ENCODE measurements around the gene ALMS1. TPM values are rescaled to one million over a fixed set of nuclear protein-coding genes. Genes with fewer than 3 reads are reported as not detected.

The ALMS1 gene
- total RNA-seq, 1 donor from 2014 or later, result 25.0 TPM

DNA sequence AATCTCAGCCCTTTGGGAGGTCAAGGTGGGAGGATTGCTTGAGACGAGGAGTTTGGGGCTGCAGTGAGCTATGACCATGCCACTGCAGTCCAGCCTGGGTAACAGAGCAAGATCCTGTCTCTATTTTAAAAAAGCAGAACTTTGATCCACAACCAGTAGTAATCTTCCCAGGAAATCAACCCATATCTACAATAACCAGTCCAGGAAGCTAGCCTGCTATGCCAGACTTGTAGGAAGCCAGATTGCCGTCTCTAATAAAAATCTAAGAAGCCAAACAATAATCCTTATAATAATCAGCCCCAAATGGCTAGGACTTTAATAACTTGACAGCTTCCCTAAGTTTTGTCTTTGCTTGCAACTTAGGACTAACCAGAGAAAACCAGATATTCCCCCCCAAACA is 9.0 kb upstream of the ALMS1 start:
- Histone ChIP-seq H3K36me3 (no peaks in the 10 kb centered on the region), H3K9me3 (no peaks in the 10 kb centered on the region), H3K27ac (no peak overlapping the region), H3K27me3 (peaks cover 4% of the 10 kb centered on the region), H3K4me3 (no peak overlapping the region), H3K4me1 (no peaks in the 10 kb centered on the region)
- intact Hi-C loops (cut with DNase I), result no loop called here
- no peak for TF ChIP-seq POLR2A (IDR thresholded peaks at IDR 0.05)
- no peak for TF ChIP-seq POLR2AphosphoS5 (IDR thresholded peaks at IDR 0.05; ENCODE audit: insufficient read depth in 1 of 2, low read depth in 1 of 2)
- TF ChIP-seq, protein P1, sequence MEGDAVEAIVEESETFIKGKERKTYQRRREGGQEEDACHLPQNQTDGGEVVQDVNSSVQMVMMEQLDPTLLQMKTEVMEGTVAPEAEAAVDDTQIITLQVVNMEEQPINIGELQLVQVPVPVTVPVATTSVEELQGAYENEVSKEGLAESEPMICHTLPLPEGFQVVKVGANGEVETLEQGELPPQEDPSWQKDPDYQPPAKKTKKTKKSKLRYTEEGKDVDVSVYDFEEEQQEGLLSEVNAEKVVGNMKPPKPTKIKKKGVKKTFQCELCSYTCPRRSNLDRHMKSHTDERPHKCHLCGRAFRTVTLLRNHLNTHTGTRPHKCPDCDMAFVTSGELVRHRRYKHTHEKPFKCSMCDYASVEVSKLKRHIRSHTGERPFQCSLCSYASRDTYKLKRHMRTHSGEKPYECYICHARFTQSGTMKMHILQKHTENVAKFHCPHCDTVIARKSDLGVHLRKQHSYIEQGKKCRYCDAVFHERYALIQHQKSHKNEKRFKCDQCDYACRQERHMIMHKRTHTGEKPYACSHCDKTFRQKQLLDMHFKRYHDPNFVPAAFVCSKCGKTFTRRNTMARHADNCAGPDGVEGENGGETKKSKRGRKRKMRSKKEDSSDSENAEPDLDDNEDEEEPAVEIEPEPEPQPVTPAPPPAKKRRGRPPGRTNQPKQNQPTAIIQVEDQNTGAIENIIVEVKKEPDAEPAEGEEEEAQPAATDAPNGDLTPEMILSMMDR (IDR thresholded peaks at IDR 0.05), result no peak
- no peak for DNase-seq (ENCODE audit: extremely low spot score in 2 of 2)

DNA sequence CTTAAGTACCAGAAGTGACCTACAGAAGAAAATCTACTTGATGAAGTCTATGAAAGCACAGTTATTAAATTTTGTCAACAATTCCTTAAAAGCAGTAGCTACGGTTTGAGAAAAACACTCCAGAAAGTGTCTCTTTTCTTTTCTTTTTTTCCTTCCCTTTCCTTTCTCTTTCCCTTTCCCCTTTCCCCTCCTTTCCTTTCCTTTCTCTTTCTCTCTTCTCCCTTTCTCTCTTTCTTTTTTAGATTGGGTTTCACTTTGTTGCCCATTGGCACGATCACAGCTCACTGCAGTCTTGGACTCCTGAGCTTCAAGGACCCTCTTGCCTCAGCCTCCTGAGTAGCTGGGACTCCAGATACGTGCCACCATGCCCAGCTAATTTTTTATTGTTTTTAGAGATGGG is 2.6 kb upstream of the ALMS1 start:
- intact Hi-C loops (cut with DNase I), result no loop called here
- no peak for DNase-seq (ENCODE audit: extremely low spot score in 2 of 2)
- Histone ChIP-seq H3K27me3 (no peaks in the 10 kb centered on the region), H3K36me3 (no peaks in the 10 kb centered on the region), H3K9me3 (no peaks in the 10 kb centered on the region), H3K4me3 (no peak overlapping the region), H3K4me1 (peaks cover 22% of the 10 kb centered on the region), H3K27ac (no peak overlapping the region)
- no peak for TF ChIP-seq POLR2A (IDR thresholded peaks at IDR 0.05)
- TF ChIP-seq POLR2AphosphoS5 (IDR thresholded peaks at IDR 0.05; ENCODE audit: insufficient read depth in 1 of 2, low read depth in 1 of 2), result no peak
- TF ChIP-seq, protein P1 (IDR thresholded peaks at IDR 0.05), result no peak

DNA sequence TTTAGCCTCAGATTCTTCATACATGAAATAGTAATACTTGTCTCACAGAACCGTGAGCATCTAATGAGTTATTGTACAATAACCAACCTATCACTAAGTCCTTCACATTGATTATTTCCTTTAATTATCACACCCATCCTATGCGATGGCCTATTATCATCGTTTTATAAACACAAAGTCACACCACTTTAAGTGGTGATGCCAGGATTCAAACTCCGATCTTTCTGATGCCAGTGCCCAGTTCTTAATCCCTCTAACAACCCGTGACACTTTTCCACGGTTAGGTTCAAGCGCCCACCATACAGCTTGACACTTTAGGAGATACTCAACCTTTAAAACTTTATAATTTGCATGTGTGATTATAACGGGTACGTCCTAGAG is 523 bp upstream of the ALMS1 start:
- Histone ChIP-seq H3K27ac (peak overlapping the region; percentile 49), H3K4me1 (peaks cover 22% of the 10 kb centered on the region), H3K9me3 (no peaks in the 10 kb centered on the region), H3K27me3 (no peaks in the 10 kb centered on the region), H3K4me3 (peak overlapping the region; percentile 79 to 80), H3K36me3 (no peaks in the 10 kb centered on the region)
- intact Hi-C loops (cut with DNase I), result no loop called here
- DNase-seq (ENCODE audit: extremely low spot score in 2 of 2), result no peak
- TF ChIP-seq POLR2A (IDR thresholded peaks at IDR 0.05) (no peak), POLR2AphosphoS5 (IDR thresholded peaks at IDR 0.05; ENCODE audit: insufficient read depth in 1 of 2, low read depth in 1 of 2) (no peak)
- TF ChIP-seq, protein P1 (IDR thresholded peaks at IDR 0.05), result no peak

DNA sequence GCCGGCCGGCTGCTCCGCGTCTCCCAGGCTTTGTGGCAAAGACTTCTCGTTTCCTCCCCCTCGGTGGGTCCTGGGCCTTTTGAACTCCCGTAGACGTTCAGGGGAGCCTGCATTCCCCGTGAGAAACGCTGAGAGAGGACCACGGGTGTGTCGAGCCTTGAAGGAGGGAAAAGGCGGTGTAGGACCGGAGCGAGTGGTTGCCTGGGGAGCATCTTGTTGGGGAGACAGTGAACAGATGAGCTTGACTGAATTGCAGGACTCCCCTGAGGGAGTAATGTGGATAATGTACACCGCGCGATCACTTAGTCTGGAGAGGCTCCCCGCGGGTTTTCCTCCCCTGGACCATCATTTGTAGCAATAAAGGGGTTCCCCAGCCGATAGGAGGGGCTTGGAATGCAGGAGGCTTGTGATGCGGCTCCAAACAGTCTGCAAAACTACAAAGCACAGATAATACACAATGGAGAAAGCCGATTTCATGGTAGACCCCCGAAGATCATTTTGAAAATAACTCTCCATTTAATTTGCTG is 769 bp downstream of the ALMS1 start:
- no peaks in the 10 kb centered on the region for H3K27me3 ChIP-seq
- H3K36me3 ChIP-seq, result no peaks in the 10 kb centered on the region
- peaks cover 22% of the 10 kb centered on the region for H3K4me1 ChIP-seq
- intact Hi-C loops (cut with DNase I), result no loop called here
- DNase-seq (ENCODE audit: extremely low spot score in 2 of 2), result peak in 1 of 2 donors; percentile 85
- H3K9me3 ChIP-seq, result no peaks in the 10 kb centered on the region
- H3K4me3 ChIP-seq, result peak overlapping the region; percentile 79 to 80
- TF ChIP-seq POLR2AphosphoS5 (IDR thresholded peaks at IDR 0.05; ENCODE audit: insufficient read depth in 1 of 2, low read depth in 1 of 2), result peak in 1 of 2 donors; percentile 50
- TF ChIP-seq POLR2A (IDR thresholded peaks at IDR 0.05), result peak in 1 of 2 donors; percentile 10
- TF ChIP-seq, protein P1 (IDR thresholded peaks at IDR 0.05), result no peak
- peak overlapping the region; percentile 89 for H3K27ac ChIP-seq

DNA sequence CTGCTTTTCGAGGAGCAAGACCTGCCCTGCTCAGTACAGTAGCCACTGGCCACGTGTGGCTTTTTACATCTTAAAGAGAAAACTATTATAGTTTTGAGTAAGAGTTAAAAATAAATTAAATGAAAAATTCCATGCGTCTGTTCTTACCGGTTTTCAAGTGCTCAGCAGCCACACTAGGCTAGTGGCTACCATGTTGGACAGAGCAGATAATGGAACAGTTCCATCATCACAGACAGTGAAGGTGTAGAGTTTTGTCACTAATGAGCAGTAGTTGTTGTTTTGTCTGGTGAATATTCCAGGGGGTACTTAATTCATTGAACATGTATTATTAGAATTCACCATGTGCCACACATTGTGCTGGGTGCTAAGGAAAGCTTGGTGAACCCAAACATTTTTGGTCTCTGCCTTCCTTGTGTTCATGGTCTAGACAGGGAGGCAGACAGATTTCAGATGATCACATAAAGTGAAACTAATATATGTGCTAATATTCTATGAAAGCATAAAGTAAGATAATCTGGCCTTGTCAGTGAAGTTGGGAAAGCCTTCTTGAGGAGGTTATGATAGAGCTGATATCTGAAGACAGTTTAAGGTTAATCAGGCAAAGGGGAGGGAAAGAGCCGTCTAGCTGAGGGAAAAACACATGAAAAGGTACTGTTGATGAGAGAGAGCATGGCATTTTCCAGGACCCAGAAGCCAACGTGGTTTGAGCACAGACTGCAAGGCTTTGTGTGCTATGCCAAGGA is 1.4 kb downstream of the ALMS1 start:
- Histone ChIP-seq H3K9me3 (no peaks in the 10 kb centered on the region), H3K27me3 (no peaks in the 10 kb centered on the region), H3K36me3 (no peaks in the 10 kb centered on the region), H3K27ac (peak overlapping the region; percentile 89), H3K4me3 (peak overlapping the region; percentile 79 to 80), H3K4me1 (peaks cover 22% of the 10 kb centered on the region)
- no peak for DNase-seq (ENCODE audit: extremely low spot score in 2 of 2)
- intact Hi-C loops (cut with DNase I), result no loop called here
- TF ChIP-seq, protein P1 (IDR thresholded peaks at IDR 0.05), result no peak
- TF ChIP-seq POLR2A (IDR thresholded peaks at IDR 0.05) (no peak), POLR2AphosphoS5 (IDR thresholded peaks at IDR 0.05; ENCODE audit: insufficient read depth in 1 of 2, low read depth in 1 of 2) (no peak)
